ENCODE data around the gene EPS15.
"Not testable (repeated sequence)": the region's sequence is repeated elsewhere in the genome, so short reads cannot be mapped to it uniquely, and the experiment has no call there.

Gene EPS15

GRCh38 chr1:51328926-51329325 lies 190.1 kb downstream of the EPS15 start:
- DNase-seq, result no peak

GRCh38 chr1:51328279-51328678 lies 190.8 kb downstream of the EPS15 start:
- no peak for DNase-seq

- DNase-seq, result no peak
Measured at GRCh38 chr1:51327386-51327785, 191.7 kb downstream of the EPS15 start.

GRCh38 chr1:51326839-51327238 lies 192.2 kb downstream of the EPS15 start:
- DNase-seq, result no peak

DNA sequence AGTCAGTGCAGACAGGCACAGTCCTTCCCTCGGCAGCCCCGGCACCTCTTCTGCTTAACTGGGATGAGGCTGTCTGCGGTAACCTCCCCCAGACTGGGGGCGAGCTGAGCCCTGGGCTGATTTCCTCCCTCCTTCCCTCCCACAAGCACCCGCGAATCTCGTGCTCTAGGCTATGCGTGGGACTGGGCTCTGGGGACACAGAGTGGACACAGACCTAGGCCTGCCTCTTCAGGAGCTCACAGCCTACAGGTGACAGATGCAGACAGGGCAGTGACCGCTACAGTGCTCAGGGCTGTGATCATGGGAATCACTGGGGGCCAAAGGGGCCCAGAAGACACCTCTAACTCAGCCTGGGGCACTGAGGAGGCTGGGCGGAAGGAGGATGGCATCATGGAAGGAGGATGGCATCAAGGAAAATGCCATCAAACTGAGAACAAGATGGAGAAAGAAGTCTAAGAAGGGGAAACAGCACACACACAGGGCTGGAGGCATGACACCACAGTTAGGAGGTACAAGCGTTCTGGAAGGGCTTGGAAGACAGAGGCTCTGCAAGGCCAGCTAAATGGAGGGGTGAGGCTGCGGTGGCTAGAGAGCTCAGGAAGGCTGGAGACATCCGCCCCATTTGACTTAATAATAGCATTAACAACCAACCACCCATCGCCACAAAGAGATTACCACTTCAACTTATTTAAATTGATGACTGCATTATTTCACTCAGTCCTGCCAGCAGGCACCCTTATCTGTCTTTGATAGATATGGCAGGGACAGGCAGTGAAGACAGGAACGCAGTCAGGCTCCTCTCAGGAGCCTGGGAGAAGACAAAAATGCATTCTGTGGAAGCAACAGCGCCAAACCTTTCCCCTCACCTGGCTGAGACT lies 192.9 kb downstream of the EPS15 start:
- no peak for DNase-seq

GRCh38 chr1:51325391-51325790 lies 193.7 kb downstream of the EPS15 start:
- DNase-seq, result no peak

GRCh38 chr1:51325011-51325385 lies 194.1 kb downstream of the EPS15 start:
- not testable (repeated sequence) for DNase-seq

- no peak for DNase-seq
Measured at GRCh38 chr1:51324251-51325010, 194.6 kb downstream of the EPS15 start.

GRCh38 chr1:51323778-51324177 lies 195.3 kb downstream of the EPS15 start:
- DNase-seq, result no peak

DNA sequence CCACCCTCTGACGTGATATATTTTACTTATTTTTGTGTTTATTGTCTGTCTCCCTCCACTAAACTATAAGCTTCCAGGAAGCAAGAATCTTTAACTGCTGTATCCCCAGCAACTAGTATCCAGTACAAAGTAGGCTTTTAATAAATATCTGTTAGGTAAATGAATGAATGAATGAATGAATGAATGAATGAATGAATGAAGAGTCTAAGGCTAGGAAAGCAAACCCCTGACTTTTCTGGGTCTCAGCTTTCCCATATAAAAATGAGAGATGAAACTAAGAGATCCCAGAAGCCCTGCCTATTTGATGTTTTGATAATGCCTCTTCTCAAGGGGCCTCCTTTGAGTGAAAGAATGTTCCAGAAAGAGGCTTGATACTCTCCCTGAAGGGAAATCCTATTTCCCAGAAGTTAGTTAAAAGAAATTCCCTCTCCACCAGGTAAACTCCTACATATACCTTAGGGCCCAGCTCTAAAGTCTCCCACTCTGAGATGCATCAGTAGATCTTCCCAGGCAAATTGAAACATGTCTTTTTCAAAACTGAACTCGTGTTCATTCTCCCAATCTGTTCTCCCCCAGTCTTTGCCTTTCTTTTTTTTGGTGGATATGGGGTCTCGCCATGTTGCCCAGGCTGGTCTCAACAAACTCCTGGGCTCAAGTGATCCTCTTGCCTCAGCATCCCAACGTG lies 196.5 kb downstream of the EPS15 start:
- DNase-seq, result no peak

- no peak for DNase-seq
Measured at GRCh38 chr1:51321924-51322280, 197.2 kb downstream of the EPS15 start.

- DNase-seq, result no peak
Measured at GRCh38 chr1:51320967-51321923, 197.8 kb downstream of the EPS15 start.

- DNase-seq, result no peak
Measured at GRCh38 chr1:51317798-51318197, 201.3 kb downstream of the EPS15 start.

- DNase-seq, result no peak
Measured at GRCh38 chr1:51316846-51317120, 202.3 kb downstream of the EPS15 start.

DNA sequence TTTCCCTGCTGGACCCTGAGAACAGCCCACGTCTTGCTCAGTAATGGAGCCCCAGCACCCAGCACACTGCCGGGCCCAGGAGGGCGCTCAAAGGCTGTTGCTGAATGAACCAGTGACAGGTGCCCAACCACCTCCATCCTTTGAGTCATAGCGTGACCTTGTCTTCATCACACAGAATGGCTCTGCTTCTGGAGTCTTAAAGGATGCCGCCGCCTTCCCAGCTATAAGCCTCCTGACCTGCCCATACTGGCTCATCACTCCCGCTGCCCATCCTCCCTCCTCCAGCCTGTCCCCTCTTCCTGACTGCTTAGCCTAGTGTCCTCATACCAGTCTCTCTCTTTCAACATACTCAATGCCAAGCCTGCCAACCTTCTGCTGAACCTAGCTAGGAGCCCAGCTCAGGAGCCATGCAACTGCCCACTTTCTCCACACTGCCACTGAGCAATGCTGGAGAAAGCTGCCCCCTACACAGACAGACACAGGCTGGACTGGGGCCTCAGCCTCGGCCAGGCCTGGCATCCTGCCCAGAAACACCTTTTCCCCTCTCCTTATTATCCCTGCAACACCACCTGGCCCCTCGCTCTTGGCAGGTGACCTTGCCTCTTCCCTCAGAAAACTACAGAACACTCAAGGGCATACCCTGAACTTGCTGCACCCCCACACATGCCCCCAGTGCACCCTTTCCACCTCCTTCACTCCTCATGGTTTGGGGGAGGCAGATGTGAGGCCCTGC lies 202.8 kb downstream of the EPS15 start:
- DNase-seq, result no peak

DNA sequence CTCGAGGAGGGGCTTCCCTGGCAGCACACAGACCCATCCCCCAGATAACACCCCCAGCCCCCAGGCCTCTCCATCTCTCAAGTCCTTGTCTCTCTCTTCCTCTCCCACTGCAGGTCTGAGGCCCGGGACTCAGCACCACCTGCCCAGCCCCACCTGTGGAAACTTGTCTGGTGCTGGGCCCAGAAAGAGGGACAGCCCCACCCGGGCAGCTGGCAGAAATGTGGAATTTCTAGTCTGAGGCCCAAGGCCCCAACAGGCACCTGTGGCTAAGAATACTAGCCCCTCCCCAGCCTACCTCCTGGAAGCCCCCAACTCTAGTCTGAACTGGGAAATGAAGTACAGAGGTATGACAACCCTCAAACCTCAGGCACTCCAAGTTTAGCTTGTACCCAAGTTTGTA lies 204.1 kb downstream of the EPS15 start:
- DNase-seq, result no peak

GRCh38 chr1:51313961-51314777 lies 204.9 kb downstream of the EPS15 start:
- DNase-seq, result peak in 1 of 2 experiments; percentile 8

- no peak for DNase-seq
Measured at GRCh38 chr1:51313268-51313852, 205.7 kb downstream of the EPS15 start.

DNA sequence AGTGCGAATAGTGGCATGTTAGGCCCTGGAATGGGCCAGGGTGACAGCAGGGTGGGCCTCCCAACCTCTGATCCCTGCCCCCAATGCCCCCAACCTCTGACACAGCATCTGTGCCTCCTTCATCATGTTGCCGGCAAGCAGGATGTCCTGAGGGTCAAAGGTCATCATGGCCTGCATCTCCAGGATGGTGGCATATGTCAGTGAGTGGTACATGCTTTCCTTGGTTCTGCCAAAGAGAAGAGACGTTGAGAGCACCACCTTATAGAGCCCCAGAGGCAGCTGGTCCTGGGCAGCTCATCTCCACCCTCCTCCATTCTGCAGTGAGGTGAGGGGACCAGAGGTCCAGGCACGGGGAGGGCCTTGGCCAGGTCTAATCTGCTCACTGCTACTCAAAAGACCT lies 206.3 kb downstream of the EPS15 start:
- DNase-seq, result no peak

DNA sequence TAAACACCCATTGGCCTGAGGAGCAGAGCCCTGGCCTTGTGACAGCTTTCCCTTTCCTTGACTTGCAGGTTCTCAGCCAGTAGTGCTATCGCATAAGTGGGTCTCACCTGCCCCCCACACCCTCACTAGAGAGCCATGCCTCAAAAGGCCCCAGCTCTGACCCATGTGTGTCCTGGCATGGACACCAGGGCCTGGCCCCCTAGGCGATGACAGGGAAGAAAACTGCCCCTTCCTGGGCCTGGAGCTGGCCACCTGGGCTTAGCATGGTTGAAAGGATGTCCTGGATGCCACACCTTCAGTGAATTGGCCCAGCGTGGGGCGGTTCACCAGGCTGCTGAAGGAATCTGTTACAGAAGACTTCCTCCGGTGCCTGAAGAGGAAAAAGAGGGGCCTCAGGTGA lies 207.2 kb downstream of the EPS15 start:
- no peak for DNase-seq
